DND-41 (cell line): ENCODE measurements around the gene CPSF2.

Source experiments
- ATAC-seq: fragments of 200-7000 bp; cut with Tn5 transposase; 3 replicates; pipeline ENCODE4 v1.9.1; 2021; ENCODE audit warnings: low read depth; ENCODE audit not compliant: insufficient read depth
- DNase-seq: peaks from one replicate; pipeline ENCODE4 v3.0.0-alpha.2; 2020
- H2AFZ ChIP-seq: 2 replicates; pipeline ENCODE4 v1.6.0; 2012; ENCODE audit warnings: low read depth, low read length
- H3K27ac ChIP-seq: 2 replicates; pipeline ENCODE4 v1.5.1; 2012; ENCODE audit warnings: low read length, inconsistent platforms
- H3K27me3 ChIP-seq: fragments of 200-600 bp; sonication (generic); 2 replicates; pipeline ENCODE4 v1.6.0; 2012; ENCODE audit warnings: low read length, mild to moderate bottlenecking, inconsistent platforms; ENCODE audit not compliant: insufficient read depth, poor library complexity
- H3K36me3 ChIP-seq: 2 replicates; pipeline ENCODE4 v1.5.1; 2012; ENCODE audit warnings: low read length, inconsistent platforms; ENCODE audit not compliant: insufficient read depth
- H3K4me1 ChIP-seq: 2 replicates; pipeline ENCODE4 v1.5.1; 2012; ENCODE audit warnings: mild to moderate bottlenecking, low read length; ENCODE audit not compliant: insufficient read depth
- H3K4me2 ChIP-seq: 2 replicates; pipeline ENCODE4 v1.6.0; 2012; ENCODE audit warnings: mild to moderate bottlenecking, moderate library complexity, low read length, inconsistent platforms; ENCODE audit not compliant: insufficient read depth
- H3K4me3 ChIP-seq, 2 experiments: fragments of 200-600 bp in 1 of 2; shearing (Covaris generic) in 1 of 2; 2 replicates each; pipeline ENCODE4 v1.5.1; 2012 to 2016; ENCODE audit warnings: inconsistent platforms in 2 of 2, low read length in 2 of 2, mild to moderate bottlenecking in 2 of 2, low read depth in 1 of 2, moderate library complexity in 1 of 2
- H3K79me2 ChIP-seq: 2 replicates; pipeline ENCODE4 v1.6.0; 2012; ENCODE audit warnings: low read length, inconsistent platforms; ENCODE audit not compliant: insufficient read depth
- H3K9ac ChIP-seq: 2 replicates; pipeline ENCODE4 v1.6.0; 2012; ENCODE audit warnings: low read depth, mild to moderate bottlenecking, inconsistent platforms, low read length, moderate library complexity
- H3K9me3 ChIP-seq: 2 replicates; pipeline ENCODE4 v1.5.1; 2012; ENCODE audit warnings: low read length, moderate library complexity, mild to moderate bottlenecking, inconsistent platforms; ENCODE audit not compliant: insufficient read depth, severe bottlenecking
- H4K20me1 ChIP-seq: 2 replicates; pipeline ENCODE4 v1.6.0; 2012; ENCODE audit warnings: low read length; ENCODE audit not compliant: insufficient read depth
- EZH2 ChIP-seq: IDR thresholded peaks from 3 replicates; pipeline ENCODE4 v1.6.1; 2012; ENCODE audit warnings: borderline replicate concordance, low read depth, mild to moderate bottlenecking, moderate library complexity, low read length, inconsistent platforms; ENCODE audit not compliant: severe bottlenecking
- TF ChIP-seq, protein P1 (sequence below): IDR thresholded peaks from 2 replicates; pipeline ENCODE4 v1.5.1; 2012; ENCODE audit warnings: borderline replicate concordance, low read length, moderate library complexity, mild to moderate bottlenecking; ENCODE audit not compliant: poor library complexity, severe bottlenecking; ENCODE audit errors: extremely low read depth

CPSF2 gene

DNA sequence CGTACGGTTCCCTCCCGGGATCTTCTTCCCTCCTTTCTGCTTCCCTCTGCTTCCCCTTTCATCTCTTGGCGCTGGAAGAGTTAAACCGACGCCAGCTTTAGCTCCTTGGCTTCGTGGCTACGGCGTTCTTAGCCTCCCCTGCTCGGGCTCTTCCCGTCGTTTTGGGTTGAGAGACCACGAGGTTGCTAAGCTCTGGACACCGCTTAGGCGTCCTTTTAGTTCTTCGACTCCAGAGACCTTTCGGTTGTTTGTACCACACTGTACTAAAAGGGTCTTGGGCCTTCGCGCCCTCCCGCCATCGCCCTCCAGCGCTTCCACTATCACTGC is 545 bp downstream of the CPSF2 start:
- TF ChIP-seq EZH2, result no peak
- TF ChIP-seq, protein P1, sequence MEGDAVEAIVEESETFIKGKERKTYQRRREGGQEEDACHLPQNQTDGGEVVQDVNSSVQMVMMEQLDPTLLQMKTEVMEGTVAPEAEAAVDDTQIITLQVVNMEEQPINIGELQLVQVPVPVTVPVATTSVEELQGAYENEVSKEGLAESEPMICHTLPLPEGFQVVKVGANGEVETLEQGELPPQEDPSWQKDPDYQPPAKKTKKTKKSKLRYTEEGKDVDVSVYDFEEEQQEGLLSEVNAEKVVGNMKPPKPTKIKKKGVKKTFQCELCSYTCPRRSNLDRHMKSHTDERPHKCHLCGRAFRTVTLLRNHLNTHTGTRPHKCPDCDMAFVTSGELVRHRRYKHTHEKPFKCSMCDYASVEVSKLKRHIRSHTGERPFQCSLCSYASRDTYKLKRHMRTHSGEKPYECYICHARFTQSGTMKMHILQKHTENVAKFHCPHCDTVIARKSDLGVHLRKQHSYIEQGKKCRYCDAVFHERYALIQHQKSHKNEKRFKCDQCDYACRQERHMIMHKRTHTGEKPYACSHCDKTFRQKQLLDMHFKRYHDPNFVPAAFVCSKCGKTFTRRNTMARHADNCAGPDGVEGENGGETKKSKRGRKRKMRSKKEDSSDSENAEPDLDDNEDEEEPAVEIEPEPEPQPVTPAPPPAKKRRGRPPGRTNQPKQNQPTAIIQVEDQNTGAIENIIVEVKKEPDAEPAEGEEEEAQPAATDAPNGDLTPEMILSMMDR, result no peak
- no peaks in the 10 kb centered on the region for H4K20me1 ChIP-seq
- H3K9ac ChIP-seq, result peak overlapping the region; percentile 92
- peaks cover 41% of the 10 kb centered on the region for H3K4me1 ChIP-seq
- no peaks in the 10 kb centered on the region for H3K9me3 ChIP-seq
- DNase-seq (no peak), ATAC-seq (peak; percentile 27)
- H3K36me3 ChIP-seq, result peaks cover 52% of the 10 kb centered on the region
- H3K27ac ChIP-seq, result peak overlapping the region; percentile 94
- peak overlapping the region; percentile 96 for H2AFZ ChIP-seq
- H3K4me2 ChIP-seq, result peak overlapping the region; percentile 76
- H3K79me2 ChIP-seq, result peaks cover 71% of the 10 kb centered on the region
- H3K4me3 ChIP-seq, result peak overlapping the region; percentile 54 to 86
- H3K27me3 ChIP-seq, result no peaks in the 10 kb centered on the region

DNA sequence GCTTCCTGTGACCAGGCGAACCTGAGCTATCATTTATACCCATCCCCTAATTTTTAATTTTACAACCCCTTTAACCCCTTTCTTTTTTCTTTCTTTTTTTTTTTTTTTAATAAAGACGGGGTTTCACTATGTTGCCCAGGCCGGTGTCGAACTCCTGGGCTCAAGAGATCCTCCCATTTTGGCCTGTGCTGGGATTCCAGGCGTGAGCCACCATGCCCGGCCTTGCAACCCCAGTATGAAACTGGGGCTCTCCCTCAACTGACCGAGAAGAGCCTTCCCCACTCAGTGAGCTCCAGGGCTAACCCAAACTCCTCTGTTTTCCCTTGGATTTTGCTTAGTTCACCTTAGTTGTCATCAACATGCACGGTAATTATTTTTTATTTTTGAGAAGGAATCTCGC is 992 bp downstream of the CPSF2 start:
- Histone ChIP-seq H4K20me1 (no peaks in the 10 kb centered on the region), H3K27me3 (no peaks in the 10 kb centered on the region), H3K9me3 (no peaks in the 10 kb centered on the region), H3K36me3 (peaks cover 52% of the 10 kb centered on the region), H3K27ac (peak overlapping the region; percentile 94), H3K4me1 (peaks cover 41% of the 10 kb centered on the region), H2AFZ (no peak overlapping the region), H3K79me2 (peaks cover 71% of the 10 kb centered on the region), H3K9ac (peak overlapping the region; percentile 92), H3K4me3 (peak overlapping the region; percentile 54 to 86; a peak in 3 of 4 replicates), H3K4me2 (peak overlapping the region; percentile 76)
- DNase-seq (no peak), ATAC-seq (no peak)
- TF ChIP-seq, protein P1, result no peak
- TF ChIP-seq EZH2, result no peak

DNA sequence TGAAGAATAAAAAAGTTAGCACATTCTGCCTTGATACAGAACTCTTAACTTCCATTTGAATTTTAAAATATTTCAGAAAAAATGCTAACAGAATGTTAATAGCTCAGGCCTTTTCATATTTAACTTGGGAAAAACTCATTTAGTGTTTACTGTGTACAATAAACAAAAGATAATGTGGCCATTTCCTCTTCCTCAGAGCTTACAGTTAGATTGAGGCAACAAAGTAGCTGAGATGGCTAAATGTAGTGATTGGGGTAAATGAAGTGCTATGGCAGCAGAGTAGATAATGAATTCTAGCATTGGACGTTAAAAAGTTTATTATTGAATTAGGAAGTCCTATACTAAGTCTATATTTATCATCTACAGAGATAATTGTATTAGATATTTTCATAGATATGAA is 12.7 kb downstream of the CPSF2 start:
- DNase-seq (no peak), ATAC-seq (no peak)
- H3K27ac ChIP-seq, result no peak overlapping the region
- H3K27me3 ChIP-seq, result no peaks in the 10 kb centered on the region
- H3K9ac ChIP-seq, result no peak overlapping the region
- H2AFZ ChIP-seq, result no peak overlapping the region
- H3K36me3 ChIP-seq, result peaks cover 91% of the 10 kb centered on the region
- no peaks in the 10 kb centered on the region for H3K9me3 ChIP-seq
- no peak overlapping the region for H3K4me2 ChIP-seq
- peaks cover 2% of the 10 kb centered on the region; the same call in 1 of the 2 replicates for H3K79me2 ChIP-seq
- no peak for TF ChIP-seq EZH2
- TF ChIP-seq, protein P1, result no peak
- H4K20me1 ChIP-seq, result no peaks in the 10 kb centered on the region
- no peak overlapping the region for H3K4me3 ChIP-seq
- no peaks in the 10 kb centered on the region for H3K4me1 ChIP-seq

DNA sequence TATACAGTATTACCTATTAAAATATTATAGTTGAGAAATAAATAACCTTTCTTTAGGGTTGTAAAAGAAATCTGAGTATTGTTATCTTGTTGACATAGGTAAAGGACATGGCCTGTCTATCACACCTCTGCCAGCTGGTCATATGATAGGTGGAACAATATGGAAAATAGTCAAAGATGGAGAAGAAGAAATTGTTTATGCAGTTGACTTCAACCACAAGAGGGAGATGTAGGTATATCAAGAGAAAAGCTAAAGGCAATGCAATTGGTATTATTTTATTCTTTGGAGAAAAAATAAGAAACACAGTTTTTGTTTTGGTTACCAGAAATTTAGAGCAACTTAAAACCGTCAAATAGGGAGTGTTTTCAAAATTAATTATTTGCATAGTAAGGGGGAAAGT is 13.5 kb downstream of the CPSF2 start:
- Histone ChIP-seq H3K27ac (no peak overlapping the region), H3K4me1 (no peaks in the 10 kb centered on the region), H3K4me3 (no peak overlapping the region), H3K9me3 (no peaks in the 10 kb centered on the region), H3K9ac (no peak overlapping the region), H2AFZ (no peak overlapping the region), H3K27me3 (no peaks in the 10 kb centered on the region), H3K4me2 (no peak overlapping the region), H3K36me3 (peaks cover 87% of the 10 kb centered on the region), H4K20me1 (no peaks in the 10 kb centered on the region), H3K79me2 (no peaks in the 10 kb centered on the region)
- no peak for DNase-seq
- TF ChIP-seq, protein P1, result peak; percentile 57
- no peak for TF ChIP-seq EZH2
- peak; percentile 33; the same call in 2 of the 3 replicates for ATAC-seq
